CD4-positive, alpha-beta T cell treated with Interleukin-21 for 1 hour (primary cell): ENCODE data around the gene FADS2.
A peak's percentile ranks its signal among the peaks of the same experiment; 100 is the strongest.

Experiments used
- DNase-seq: peaks from one replicate; pipeline ENCODE4 v3.0.0-alpha.2; 2020

The FADS2 gene

GRCh38 chr11:61890529-61891330 lies 62.6 kb downstream of the FADS2 start:
- DNase-seq: peak; percentile 37

DNA sequence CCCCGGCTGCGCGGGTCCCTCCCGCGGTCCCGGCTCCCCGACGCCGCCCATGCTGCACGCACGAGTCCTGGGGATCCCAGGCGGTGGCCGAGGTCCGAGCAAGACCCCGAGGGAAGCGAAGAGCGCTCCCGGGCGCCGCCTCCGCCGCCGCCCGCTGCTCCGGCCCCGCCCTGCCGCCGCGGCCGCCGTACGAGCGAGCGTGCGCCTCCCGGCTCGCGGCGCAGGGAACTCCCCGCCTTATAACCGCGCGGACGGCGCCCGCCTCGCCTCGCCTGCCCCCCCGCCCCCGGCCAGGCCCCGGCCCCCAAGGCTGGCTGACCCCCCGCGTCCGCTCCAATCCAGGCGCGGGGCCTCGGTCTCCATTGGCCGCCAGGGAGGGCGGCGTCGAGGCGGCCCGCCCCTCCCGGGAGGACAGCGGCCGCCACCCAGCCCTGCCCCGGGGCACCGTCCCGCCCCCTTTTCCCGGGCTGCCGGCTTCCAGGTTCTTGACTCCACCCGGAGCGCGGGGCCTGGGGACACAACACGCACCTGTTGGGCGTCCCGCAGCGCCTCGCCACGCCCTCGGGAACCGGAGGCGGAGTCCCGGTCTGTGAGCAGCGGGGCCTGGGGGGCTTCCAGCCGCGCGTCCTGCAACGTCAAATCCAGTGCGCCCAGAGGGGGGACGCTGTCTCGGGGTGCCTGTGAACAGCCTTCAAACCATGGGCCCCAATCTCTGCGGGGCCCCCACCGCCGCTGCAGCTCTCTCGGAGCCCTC lies 63.4 kb downstream of the FADS2 start, which contains the start of gene FADS3:
Gene FADS3, minus strand, starts transcription at position 215 of the 754 bp plus-strand sequence. Its CDS starts 164 bp downstream, at position 51.
- peak; percentile 81 for DNase-seq

DNA sequence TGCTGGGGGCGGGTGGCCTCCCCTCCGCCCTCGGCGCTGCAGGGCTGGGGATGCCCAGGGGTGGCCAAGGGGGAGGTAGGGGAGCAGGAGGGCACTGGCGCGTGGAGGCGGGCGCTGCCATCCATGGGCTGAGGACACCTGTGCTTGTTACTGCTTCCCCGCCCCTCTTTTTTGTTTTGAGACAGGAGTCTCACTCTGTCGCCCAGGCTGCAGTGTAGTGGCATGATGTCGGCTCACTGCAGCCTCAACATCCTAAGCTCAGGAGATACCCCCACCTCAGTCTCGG lies 63.9 kb downstream of the FADS2 start:
- DNase-seq: no peak

GRCh38 chr11:61893981-61894380 lies 65.9 kb downstream of the FADS2 start:
- DNase-seq: no peak

DNA sequence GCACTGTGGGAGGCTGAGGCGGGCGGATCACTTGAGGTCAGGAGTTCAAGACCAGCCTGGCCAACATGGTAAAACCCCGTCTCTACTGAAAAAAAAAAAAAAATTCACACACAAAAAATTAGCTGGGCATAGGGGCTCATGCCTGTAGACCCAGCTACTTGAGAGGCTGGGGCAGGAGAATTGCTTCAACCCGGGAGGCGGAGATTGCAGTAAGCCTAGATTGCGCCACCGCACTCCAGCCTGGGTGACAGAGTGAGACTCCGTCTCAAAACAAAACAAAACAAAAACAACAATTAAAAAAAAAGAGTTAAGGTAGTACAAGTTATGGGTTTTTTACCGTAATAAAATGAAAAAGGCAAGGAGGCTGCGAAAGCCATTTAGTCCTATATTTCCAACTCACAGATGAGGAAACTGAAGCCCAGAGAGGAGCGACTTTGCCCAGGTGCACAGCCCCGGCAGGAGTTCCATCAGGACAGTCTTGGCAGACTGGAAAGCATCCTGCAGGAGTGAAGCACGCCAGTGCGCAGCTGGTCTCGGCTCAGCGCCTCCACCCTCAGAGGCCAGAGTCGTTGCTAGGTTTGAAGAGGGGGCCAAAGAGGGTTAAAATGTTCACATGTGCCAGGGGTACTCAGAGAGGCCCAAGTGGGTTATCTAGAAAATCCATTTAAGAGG lies 67.1 kb downstream of the FADS2 start:
- no peak for DNase-seq

DNA sequence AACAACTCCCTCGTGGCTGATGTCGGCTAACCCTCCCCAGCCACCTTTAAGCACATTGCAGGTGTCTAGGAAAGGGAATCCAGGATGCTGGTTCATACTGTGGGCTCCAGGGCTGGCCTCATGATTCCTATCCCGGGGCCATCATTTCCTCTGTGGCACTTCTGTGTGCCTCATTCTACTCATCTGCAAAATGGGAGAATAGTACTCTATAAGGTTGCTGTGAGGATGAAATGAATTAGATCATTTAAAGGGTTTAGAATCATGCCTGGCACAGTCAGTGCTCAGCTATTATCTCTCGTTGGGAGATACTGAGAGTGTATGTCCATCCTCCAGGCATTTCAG lies 67.6 kb downstream of the FADS2 start:
- DNase-seq: no peak

- DNase-seq: no peak
Measured at GRCh38 chr11:61896665-61897386, 68.7 kb downstream of the FADS2 start.

- peak; percentile 76 for DNase-seq
Measured at GRCh38 chr11:61897387-61898246, 69.5 kb downstream of the FADS2 start.

DNA sequence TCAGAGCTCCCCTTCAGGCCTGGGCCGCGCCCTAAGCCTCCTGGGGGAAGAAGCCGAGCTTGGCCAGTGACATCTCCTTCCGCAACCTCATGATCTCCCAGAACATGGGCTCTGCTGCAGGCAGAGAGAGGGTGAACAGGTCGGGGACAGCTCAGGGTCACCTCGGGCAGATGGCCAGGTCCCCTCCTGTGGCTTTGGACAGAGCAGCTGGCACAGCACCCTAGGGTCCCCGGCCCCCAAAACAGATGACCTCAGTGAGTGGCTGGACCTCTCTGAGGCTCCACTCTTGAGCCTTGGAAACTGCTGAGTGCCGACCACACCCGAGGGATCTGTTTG lies 70.1 kb downstream of the FADS2 start:
- no peak for DNase-seq

- peak; percentile 92 for DNase-seq
Measured at GRCh38 chr11:61899146-61899841, 71.2 kb downstream of the FADS2 start.

GRCh38 chr11:61900251-61900650 lies 72.2 kb downstream of the FADS2 start:
- DNase-seq: no peak

- no peak for DNase-seq
Measured at GRCh38 chr11:61901397-61901796, 73.3 kb downstream of the FADS2 start.

GRCh38 chr11:61902313-61902712 lies 74.2 kb downstream of the FADS2 start:
- no peak for DNase-seq

GRCh38 chr11:61903845-61904244 lies 75.7 kb downstream of the FADS2 start:
- no peak for DNase-seq

DNA sequence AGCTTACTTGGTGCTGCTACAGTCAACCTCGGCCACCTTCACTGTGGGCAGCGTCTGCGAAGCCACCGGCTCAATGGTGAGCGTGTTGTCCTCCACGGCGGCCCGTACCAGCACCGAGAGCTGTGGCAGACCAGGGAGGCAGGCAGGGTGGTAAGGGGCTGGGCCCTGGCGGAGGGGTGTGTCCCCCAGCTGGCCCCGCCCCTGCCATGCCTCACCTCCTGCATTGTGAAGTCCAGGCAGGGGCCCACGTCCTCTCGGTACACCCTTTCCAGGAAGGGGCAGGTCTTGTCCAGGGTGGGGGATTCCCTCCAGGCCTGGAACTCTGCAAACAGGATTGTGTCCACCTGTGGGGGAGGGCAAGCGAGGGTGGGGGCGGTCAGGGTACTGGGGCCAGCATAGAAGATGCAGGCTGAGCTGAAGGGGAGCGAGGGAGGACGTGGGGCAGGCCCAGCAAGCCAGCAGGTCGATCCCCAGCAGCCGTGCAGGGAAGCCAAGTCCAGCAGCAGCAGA lies 76.5 kb downstream of the FADS2 start:
- no peak for DNase-seq

DNA sequence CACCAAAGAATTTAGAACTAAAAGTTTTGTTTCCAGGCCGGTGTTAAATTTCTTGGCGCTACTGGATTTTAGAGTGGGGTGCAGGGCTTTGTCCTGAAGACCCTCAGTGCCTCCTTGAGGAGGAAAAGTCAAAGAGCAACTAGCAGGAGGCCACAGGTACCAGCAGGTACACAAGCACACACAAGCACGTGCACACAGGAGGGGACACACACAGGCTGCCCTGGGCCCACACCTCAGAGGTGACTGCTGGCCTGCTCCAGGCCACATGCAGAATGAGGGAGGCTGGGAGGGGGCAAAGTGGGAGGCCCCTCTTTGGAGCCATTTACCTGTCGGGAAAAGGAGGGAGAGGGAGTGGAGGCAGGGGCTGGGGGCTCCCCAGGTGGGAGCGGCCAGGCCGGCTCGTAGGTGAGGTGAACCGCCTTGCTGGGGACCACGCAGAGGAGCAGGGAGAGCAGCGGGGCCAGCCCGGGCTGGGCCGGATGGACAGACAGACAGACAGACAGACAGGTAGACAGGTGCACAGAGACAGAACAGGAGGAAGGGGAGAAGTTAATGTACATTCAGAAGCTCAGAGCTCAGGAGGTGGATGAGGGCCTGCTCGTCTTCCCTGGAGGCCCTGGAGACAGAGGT lies 77.1 kb downstream of the FADS2 start:
- DNase-seq: no peak

GRCh38 chr11:61905801-61906521 lies 77.9 kb downstream of the FADS2 start:
- DNase-seq: no peak

DNA sequence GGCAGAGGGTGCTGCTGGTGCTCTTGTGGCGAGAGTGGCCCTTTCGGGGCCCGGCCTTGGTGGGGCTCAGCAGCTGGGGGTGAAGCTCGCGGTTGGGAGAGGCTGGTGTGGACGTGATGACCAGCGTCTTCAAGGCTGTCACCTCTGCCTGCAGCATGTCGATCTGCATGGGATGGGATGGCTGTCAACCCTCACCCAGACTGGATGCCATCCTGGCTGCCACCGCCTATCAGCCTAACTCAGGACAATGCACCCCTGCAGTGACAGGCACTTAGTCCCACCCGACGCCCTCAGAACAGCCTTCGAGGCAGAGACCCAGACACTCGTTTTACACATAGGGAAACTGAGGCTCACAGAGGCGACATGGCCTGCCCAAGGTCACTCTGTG lies 78.4 kb downstream of the FADS2 start:
- no peak for DNase-seq

DNA sequence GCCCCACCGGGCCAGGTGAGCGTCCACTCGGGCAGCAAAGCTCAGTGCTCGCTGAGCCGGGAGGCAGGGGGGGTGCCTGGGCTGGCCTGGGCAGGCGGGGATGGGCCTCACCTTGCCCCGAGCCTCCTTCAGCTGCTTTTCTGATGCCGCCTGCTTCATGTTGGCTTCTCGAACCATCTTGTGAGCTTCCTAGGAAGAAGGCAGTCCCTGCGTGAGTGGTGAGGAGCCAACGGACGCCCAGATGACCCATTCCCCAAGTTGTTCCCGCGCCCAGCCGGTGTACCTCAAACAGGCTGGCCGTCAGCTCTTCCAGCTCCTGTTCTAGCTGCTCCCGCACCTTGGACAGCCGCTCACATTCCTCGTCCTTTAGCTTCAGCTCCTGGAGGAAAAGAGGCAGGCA lies 79.2 kb downstream of the FADS2 start:
- DNase-seq: no peak
